Measurements from ENCODE around the gene SPTBN1. TPM values are rescaled to one million over a fixed set of nuclear protein-coding genes. Genes with fewer than 3 reads are reported as not detected.

The SPTBN1 gene
- total and polyA plus RNA-seq, 2 donors (not counting 3 experiments of a cell fraction or from before 2014, with no cell fraction given) = 63.3 to 320 TPM

GRCh38 chr2:54541995-54542394, 85.9 kb downstream of the SPTBN1 start:
- TF ChIP-seq JUN (IDR thresholded peaks at IDR 0.05; ENCODE audit: borderline replicate concordance, insufficient read depth, insufficient read length, low read depth) = no peak
- no peak for TF ChIP-seq FOS (IDR thresholded peaks at IDR 0.05; ENCODE audit: borderline replicate concordance, insufficient read depth, low read length)
- no peak for TF ChIP-seq EZH2 (IDR thresholded peaks at IDR 0.05; ENCODE audit: borderline replicate concordance, low read depth, low read length, severe bottlenecking)
- TF ChIP-seq CTCF (IDR thresholded peaks at IDR 0.05; ENCODE audit: extremely low read depth in 1 of 2, insufficient read depth in 1 of 2, low read depth in 1 of 2, low read length in 2 of 2) = no peak
- no peak for TF ChIP-seq POLR2A (IDR thresholded peaks at IDR 0.05; ENCODE audit: low read depth, low read length)
- no peak for TF ChIP-seq MAX (IDR thresholded peaks at IDR 0.05; ENCODE audit: insufficient read depth, insufficient read length)
- TF ChIP-seq MYC (IDR thresholded peaks at IDR 0.05; ENCODE audit: low read depth, low read length) = no peak
- no peak for TF ChIP-seq GATA2 (IDR thresholded peaks at IDR 0.05; ENCODE audit: insufficient read depth, insufficient read length, low read depth, low read length)
- no peak for TF ChIP-seq POLR2AphosphoS5 (IDR thresholded peaks at IDR 0.05; ENCODE audit: insufficient read depth, low read depth, low read length)
- FAIRE-seq (no peak), DNase-seq (ENCODE audit: low read depth, low spot score) (no peak)
- Histone ChIP-seq H3K27me3 (ENCODE audit: control insufficient read depth in 2 of 2, insufficient read depth in 2 of 2, low read length in 2 of 2) (no peaks in the 10 kb centered on the region), H3K9ac (replicated peaks; ENCODE audit: extremely low read depth, insufficient read depth, low read length) (no peak overlapping the region), H3K9me3 (replicated peaks; ENCODE audit: control insufficient read depth, insufficient read depth, low read length) (no peaks in the 10 kb centered on the region), H3K4me3 (replicated peaks in 1 of 3; ENCODE audit: insufficient read depth in 1 of 3, low read depth in 1 of 3, low read length in 3 of 3) (no peak overlapping the region), H3K4me1 (ENCODE audit: control insufficient read depth, extremely low read depth, insufficient read depth, low read length) (peaks cover 19% of the 10 kb centered on the region), H4K20me1 (replicated peaks; ENCODE audit: control insufficient read depth, extremely low read depth, insufficient read depth, low read length) (peaks cover 3% of the 10 kb centered on the region), H3K36me3 (ENCODE audit: control insufficient read depth in 2 of 2, extremely low read depth in 1 of 2, insufficient read depth in 2 of 2, low read length in 2 of 2) (peaks cover 0 to 2% of the 10 kb centered on the region in 2 experiments), H3K4me2 (ENCODE audit: insufficient read depth, low read length) (no peak overlapping the region), H3K79me2 (ENCODE audit: control insufficient read depth, insufficient read depth, low read length) (peaks cover 9% of the 10 kb centered on the region), H3K27ac (ENCODE audit: insufficient read depth, low read depth, low read length) (no peak overlapping the region), H3K9me1 (replicated peaks; ENCODE audit: control insufficient read depth, extremely low read depth, insufficient read depth, low read length) (no peaks in the 10 kb centered on the region), H2AFZ (ENCODE audit: low read depth, low read length) (no peak overlapping the region)
- ChIA-PET CTCF (interaction anchor here (1.1 to 2.0 kb wide), 2 partner anchors 11 to 16 kb away, joined by 3 to 5 read pairs; no protein-coding TSS in a partner anchor), POLR2A (no interaction called here)
- dilution Hi-C loops (cut with MboI; ENCODE audit: extremely low pct_ligation_motif_present, low sequenced_read_pairs) = no loop called here
- intact Hi-C loops (cut with micrococcal nuclease) = no loop called here
- BruUV-seq (replicated peaks) = no TSS peak
